Tibial nerve (tissue), 4 donors: Measurements from ENCODE around the gene XYLT1. TPM values are rescaled to one million over a fixed set of nuclear protein-coding genes. Genes with fewer than 3 reads are reported as not detected.

ENCODE experiments used
- DNase-seq, 2 donors: peaks; one replicate each; pipeline ENCODE4 v3.0.0-alpha.2; 2019; ENCODE audit warnings: low spot score in 2 of 2
- H3K27ac ChIP-seq, 4 donors: fragments of 200-600 bp; sonication (generic) in 3 of 4; one replicate each; pipeline ENCODE4 v1.5.1; 2017 to 2019; ENCODE audit warnings: mild to moderate bottlenecking in 1 of 4
- H3K27me3 ChIP-seq, 2 donors: fragments of 200-600 bp; sonication (generic) in 1 of 2; one replicate each; pipeline versions ENCODE4 v1.5.1 to v1.6.0; 2017 to 2019
- H3K36me3 ChIP-seq, 3 donors: fragments of 200-600 bp; sonication (generic); one replicate each; pipeline ENCODE4 v1.5.1; 2018 to 2019
- H3K4me1 ChIP-seq, 4 donors: fragments of 200-600 bp; sonication (generic) in 3 of 4; one replicate each; pipeline ENCODE4 v1.5.1; 2017 to 2019
- H3K4me3 ChIP-seq, 4 donors: fragments of 200-600 bp; sonication (generic) in 3 of 4; one replicate each; pipeline ENCODE4 v1.5.1; 2017 to 2019; ENCODE audit warnings: mild to moderate bottlenecking in 1 of 4, moderate library complexity in 1 of 4
- H3K9me3 ChIP-seq, 4 donors: fragments of 200-600 bp; sonication (generic) in 3 of 4; one replicate each; pipeline ENCODE4 v1.5.1; 2017 to 2019
- EP300 ChIP-seq, 2 donors: sonication (generic); formaldehyde crosslinking; IDR thresholded peaks; one replicate each; pipeline ENCODE4 v1.6.1; 2017; ENCODE audit warnings: antibody characterized with exemption in 2 of 2, mild to moderate bottlenecking in 1 of 2
- POLR2A ChIP-seq, 2 donors: fragments of 450-650 bp; IDR thresholded peaks; one replicate each; pipeline ENCODE4 v1.6.1; 2017; ENCODE audit warnings: antibody characterized with exemption in 2 of 2, mild to moderate bottlenecking in 2 of 2, moderate library complexity in 2 of 2
- WGBS, 2 donors: methylation state at CpG; one replicate each; pipeline ENCODE4 v1.1.5; 2018; 5-methylcytosine and 5-hydroxymethylcytosine counted together
- total RNA-seq, 4 donors: library from RNA; depleted of rRNA; stranded (reverse); fragments of >200 nt; gene quantifications; one replicate each; pipeline ENCODE4 v1.1.0, GENCODE V29; 2016
- TF ChIP-seq, protein P1 (sequence below), 5 experiments: fragments of 200-600 bp in 3 of 5; fragments of 450-650 bp in 2 of 5; sonication (generic) in 3 of 5; IDR thresholded peaks; one replicate each; pipeline ENCODE4 v1.5.1; 2016 to 2019; ENCODE audit warnings: antibody characterized with exemption in 5 of 5, mild to moderate bottlenecking in 3 of 5, moderate library complexity in 2 of 5

Gene XYLT1
- total RNA-seq, 4 donors from 2014 or later: 13.8 to 23.1 (median 14.8) TPM

DNA sequence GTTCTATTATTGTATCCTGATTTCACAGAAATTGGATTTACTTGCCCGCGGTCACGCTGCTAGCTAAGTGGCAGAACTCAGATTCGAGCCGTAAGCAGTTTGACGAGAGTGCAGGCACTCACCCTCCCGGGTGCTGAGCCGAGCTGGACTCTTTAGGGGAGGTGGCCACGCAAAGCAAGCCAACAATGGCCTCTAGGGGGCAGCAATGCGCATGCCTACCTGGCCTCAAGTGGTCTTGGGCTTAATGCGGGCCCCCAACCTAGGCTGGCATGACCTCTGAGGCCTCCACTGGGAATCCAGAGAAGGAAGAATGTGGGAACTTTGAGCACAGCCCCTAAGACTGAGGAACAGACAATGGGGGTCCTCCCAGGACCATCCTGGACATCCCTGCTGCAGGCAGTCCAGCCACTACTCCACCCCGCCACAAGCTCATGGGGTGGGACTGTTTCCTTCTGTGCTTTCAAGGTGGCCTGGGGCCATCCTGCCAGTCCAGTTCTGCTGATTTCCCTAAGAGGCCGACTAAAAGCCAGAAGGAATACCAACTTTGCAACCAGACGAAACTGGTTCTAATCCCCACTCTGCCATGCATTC is 276.5 kb downstream of the XYLT1 start:
- no peaks in the 10 kb centered on the region for H3K4me1 ChIP-seq
- DNase-seq: peak; percentile 31 to 37
- H3K36me3 ChIP-seq: peaks cover 0 to 60% (median 6%) of the 10 kb centered on the region in 3 donors
- no peak for TF ChIP-seq POLR2A (IDR thresholded peaks at IDR 0.05)
- TF ChIP-seq, protein P1, sequence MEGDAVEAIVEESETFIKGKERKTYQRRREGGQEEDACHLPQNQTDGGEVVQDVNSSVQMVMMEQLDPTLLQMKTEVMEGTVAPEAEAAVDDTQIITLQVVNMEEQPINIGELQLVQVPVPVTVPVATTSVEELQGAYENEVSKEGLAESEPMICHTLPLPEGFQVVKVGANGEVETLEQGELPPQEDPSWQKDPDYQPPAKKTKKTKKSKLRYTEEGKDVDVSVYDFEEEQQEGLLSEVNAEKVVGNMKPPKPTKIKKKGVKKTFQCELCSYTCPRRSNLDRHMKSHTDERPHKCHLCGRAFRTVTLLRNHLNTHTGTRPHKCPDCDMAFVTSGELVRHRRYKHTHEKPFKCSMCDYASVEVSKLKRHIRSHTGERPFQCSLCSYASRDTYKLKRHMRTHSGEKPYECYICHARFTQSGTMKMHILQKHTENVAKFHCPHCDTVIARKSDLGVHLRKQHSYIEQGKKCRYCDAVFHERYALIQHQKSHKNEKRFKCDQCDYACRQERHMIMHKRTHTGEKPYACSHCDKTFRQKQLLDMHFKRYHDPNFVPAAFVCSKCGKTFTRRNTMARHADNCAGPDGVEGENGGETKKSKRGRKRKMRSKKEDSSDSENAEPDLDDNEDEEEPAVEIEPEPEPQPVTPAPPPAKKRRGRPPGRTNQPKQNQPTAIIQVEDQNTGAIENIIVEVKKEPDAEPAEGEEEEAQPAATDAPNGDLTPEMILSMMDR (IDR thresholded peaks at IDR 0.05): peak; percentile 44 to 65 (median 59)
- no peak overlapping the region for H3K27ac ChIP-seq
- H3K4me3 ChIP-seq: no peak overlapping the region
- no peaks in the 10 kb centered on the region for H3K27me3 ChIP-seq
- H3K9me3 ChIP-seq: no peaks in the 10 kb centered on the region
- 55 to 69% methylated on average over 7 to 14 of the region's 14 CpGs for WGBS, 2 donors

DNA sequence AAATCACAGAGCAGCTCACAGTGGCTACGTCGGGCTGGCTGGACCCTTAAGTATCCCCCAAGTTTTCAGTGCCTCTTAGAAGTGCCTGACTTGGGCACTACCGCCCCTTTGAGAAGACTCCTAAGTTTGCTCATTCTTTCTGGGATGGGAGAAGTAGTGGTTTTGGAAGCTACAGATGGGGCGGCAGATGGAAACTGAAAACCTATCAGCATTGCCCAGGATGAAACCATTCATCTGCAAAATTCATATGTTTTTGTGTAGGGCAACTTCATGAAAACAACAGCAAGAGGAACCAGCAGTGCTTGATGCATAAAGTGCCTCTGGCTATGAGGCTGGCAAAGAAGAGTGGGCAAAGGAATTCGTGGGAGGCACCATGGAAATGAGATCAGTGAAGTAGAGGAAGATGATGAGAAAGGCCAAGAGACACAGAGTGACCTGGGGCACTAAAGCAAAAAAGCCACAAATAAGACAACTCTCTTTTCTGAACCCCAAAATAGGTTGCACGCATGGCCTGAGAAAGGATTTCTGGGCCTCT is 277.1 kb downstream of the XYLT1 start:
- H3K36me3 ChIP-seq: peaks cover 0 to 60% (median 0%) of the 10 kb centered on the region in 3 donors
- H3K27ac ChIP-seq: no peak overlapping the region
- TF ChIP-seq, protein P1 (IDR thresholded peaks at IDR 0.05): no peak
- no peak for TF ChIP-seq EP300 (IDR thresholded peaks at IDR 0.05)
- no peak for TF ChIP-seq POLR2A (IDR thresholded peaks at IDR 0.05)
- WGBS, 2 donors: 84 to 89% methylated on average over 6 of the region's 6 CpGs
- no peak for DNase-seq
- no peaks in the 10 kb centered on the region for H3K9me3 ChIP-seq
- no peaks in the 10 kb centered on the region for H3K4me1 ChIP-seq
- H3K27me3 ChIP-seq: no peaks in the 10 kb centered on the region
- no peak overlapping the region for H3K4me3 ChIP-seq

DNA sequence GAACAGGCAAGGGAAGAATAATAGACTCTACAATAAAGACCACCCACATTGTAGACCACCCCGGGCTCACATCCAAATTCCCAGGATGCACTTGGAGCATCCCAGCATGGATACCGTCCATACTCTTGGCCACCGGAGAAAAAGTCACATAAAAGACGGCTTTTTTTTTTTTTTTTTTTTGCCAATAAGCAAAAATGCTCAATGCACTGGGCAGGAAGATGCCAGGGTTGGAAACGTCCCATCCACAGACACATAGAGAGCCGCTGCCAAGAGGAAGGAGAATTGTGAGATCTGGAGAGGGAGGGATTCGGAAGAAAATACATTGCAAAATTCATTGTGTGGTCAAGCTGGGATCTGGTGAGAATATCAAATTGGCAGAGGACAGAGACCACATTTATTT is 286.7 kb downstream of the XYLT1 start:
- no peak for TF ChIP-seq POLR2A (IDR thresholded peaks at IDR 0.05)
- TF ChIP-seq, protein P1 (IDR thresholded peaks at IDR 0.05): no peak
- no peak for TF ChIP-seq EP300 (IDR thresholded peaks at IDR 0.05)
- Histone ChIP-seq H3K36me3 (peaks cover 0 to 28% (median 0%) of the 10 kb centered on the region in 3 donors), H3K27me3 (no peaks in the 10 kb centered on the region), H3K4me1 (no peaks in the 10 kb centered on the region), H3K9me3 (no peaks in the 10 kb centered on the region), H3K4me3 (no peak overlapping the region), H3K27ac (no peak overlapping the region)
- no peak for DNase-seq
- 47 to 62% methylated on average over 7 of the region's 7 CpGs for WGBS, 2 donors

DNA sequence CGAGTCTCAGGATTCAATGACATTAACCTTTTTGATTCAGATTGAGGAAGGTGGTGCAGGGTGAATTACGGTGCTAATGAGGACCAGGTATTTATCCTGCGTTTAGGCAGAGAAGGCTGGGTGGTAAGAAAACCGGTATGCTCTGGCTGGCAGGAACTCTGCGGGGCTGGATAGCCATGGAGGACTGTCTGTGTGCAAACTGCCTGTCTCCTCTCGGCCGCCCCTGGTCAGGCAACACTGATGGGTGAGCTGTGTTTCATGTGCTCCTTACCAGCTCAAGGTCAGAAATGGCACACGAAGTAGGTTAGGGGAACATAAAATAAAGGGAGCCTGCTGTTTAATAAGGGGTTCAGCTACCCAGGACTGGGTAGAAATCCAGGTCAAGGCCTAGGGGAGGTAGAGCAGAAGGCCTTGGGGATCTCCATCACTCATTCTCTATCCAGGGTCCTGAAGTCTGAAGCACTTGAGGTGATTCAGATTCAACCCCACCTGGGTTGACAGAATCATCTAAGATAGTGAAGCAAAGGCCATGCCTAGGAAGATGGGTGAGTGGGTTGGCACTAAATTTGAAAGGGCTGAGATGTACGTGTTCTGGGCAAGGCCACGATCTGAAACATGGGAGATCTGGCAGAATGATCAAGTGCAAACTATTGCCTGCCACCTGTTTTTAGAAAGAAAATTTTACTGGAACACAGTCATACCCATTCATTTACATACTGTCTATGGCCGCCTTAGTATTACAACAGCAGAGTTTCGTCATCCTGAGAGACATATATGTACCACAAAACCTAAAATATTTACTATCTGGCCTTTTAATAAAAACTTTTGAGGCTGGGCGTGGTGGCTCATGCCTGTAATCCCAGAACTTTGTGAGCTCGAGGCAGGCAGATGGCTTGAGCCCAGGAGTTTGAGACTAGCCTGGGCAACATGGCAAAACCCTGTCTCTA is 292.5 kb downstream of the XYLT1 start:
- no peak for DNase-seq
- Histone ChIP-seq H3K9me3 (no peaks in the 10 kb centered on the region), H3K4me1 (no peaks in the 10 kb centered on the region), H3K36me3 (peaks cover 0 to 12% (median 0%) of the 10 kb centered on the region in 3 donors), H3K27ac (no peak overlapping the region), H3K4me3 (no peak overlapping the region), H3K27me3 (no peaks in the 10 kb centered on the region)
- WGBS, 2 donors: 76 to 85% methylated on average over 14 of the region's 14 CpGs
- no peak for TF ChIP-seq POLR2A (IDR thresholded peaks at IDR 0.05)
- TF ChIP-seq EP300 (IDR thresholded peaks at IDR 0.05): no peak
- TF ChIP-seq, protein P1 (IDR thresholded peaks at IDR 0.05): no peak
